Glutamatergic neuron (in vitro differentiated cells): ENCODE results near the gene MRPL23. TPM values are rescaled to one million over a fixed set of nuclear protein-coding genes. Genes with fewer than 3 reads are reported as not detected.

Experiments used
- DNase-seq: peaks from one replicate; pipeline ENCODE4 v3.0.0; 2022
- H3K27ac Mint-ChIP-seq: one replicate; pipeline ENCODE4 v1.8.0; 2020; ENCODE audit warnings: mild to moderate bottlenecking, mixed read lengths, inconsistent platforms; ENCODE audit not compliant: unreplicated experiment
- H3K27me3 Mint-ChIP-seq: one replicate; pipeline ENCODE4 v1.8.0; 2020; ENCODE audit warnings: mild to moderate bottlenecking, moderate library complexity, mixed read lengths, inconsistent platforms; ENCODE audit not compliant: unreplicated experiment
- H3K36me3 Mint-ChIP-seq: one replicate; pipeline ENCODE4 v1.8.0; 2020; ENCODE audit warnings: mild to moderate bottlenecking, mixed read lengths, inconsistent platforms; ENCODE audit not compliant: unreplicated experiment
- H3K4me1 Mint-ChIP-seq: one replicate; pipeline ENCODE4 v1.8.0; 2020; ENCODE audit warnings: mild to moderate bottlenecking, low read depth, mixed read lengths, inconsistent platforms; ENCODE audit not compliant: unreplicated experiment
- H3K4me3 Mint-ChIP-seq: one replicate; pipeline ENCODE4 v1.8.0; 2020; ENCODE audit warnings: mild to moderate bottlenecking, mixed read lengths, inconsistent platforms; ENCODE audit not compliant: unreplicated experiment
- H3K9me3 Mint-ChIP-seq: one replicate; pipeline ENCODE4 v1.8.0; 2020; ENCODE audit warnings: mild to moderate bottlenecking, moderate library complexity, mixed read lengths, inconsistent platforms; ENCODE audit not compliant: unreplicated experiment
- CTCF ChIP-seq: fragments of 200-600 bp; sonication (generic); IDR thresholded peaks from one replicate; pipeline ENCODE4 v1.5.0; 2021; ENCODE audit not compliant: partially characterized antibody, unreplicated experiment
- total RNA-seq: library from RNA; stranded (reverse); fragmentation: NEBNext Ultra II Directional; extraction: Animal tissue kit (Norgen Biotek cat#: 25700); gene quantifications from one replicate; pipeline ENCODE4 v1.2.1, GENCODE V29; 2021; ENCODE audit not compliant: unreplicated experiment

Gene MRPL23
- total RNA-seq, 1 donor from 2014 or later: 27.6 TPM

DNA sequence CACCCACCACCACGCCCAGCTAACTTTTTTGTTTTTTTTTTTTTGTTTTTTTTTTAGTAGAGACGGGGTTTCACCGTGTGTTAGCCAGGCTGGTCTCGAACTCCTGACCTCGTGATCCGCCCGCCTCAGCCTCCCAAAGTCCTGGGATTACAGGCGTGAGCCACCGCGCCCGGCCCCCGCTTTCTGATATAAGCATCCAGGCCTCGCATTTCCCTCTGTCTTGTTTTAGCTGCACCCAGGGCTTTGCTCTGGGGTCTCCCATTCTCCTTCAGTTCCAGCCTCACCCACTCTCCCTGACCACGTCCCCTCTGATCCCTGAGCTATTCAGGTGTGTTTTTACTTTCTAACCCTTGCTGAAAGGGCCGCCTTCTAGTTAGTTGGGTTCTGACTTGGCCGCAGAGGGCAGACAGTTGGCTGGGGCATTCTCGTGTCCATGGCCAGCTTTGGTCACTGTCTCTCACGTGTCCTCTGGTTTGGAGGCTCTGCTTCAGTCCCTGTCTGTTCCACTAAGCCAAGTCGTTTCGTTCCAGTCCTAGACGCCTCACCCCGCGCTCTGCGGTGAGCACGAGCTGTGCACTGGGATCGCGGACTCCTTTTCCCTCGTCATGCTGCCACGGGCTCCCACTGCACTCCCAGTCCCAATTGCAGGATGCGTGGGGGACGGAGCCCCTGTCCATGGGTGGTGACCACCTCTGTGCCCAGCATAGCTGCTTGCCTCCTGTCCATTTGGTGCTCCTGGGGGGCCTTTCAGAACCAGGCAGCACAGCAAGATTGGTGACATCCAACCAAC, 33.7 kb upstream of the MRPL23 start:
- peaks cover 7% of the 10 kb centered on the region for H3K9me3 Mint-ChIP-seq
- no peak for TF ChIP-seq CTCF
- no peak overlapping the region for H3K27ac Mint-ChIP-seq
- H3K36me3 Mint-ChIP-seq: no peaks in the 10 kb centered on the region
- DNase-seq: no peak
- peaks cover 10% of the 10 kb centered on the region for H3K27me3 Mint-ChIP-seq
- H3K4me1 Mint-ChIP-seq: no peaks in the 10 kb centered on the region
- no peak overlapping the region for H3K4me3 Mint-ChIP-seq

- Mint-ChIP-seq H3K4me3 (no peak overlapping the region), H3K27ac (no peak overlapping the region), H3K36me3 (no peaks in the 10 kb centered on the region), H3K9me3 (peaks cover 7% of the 10 kb centered on the region), H3K27me3 (peaks cover 10% of the 10 kb centered on the region), H3K4me1 (no peaks in the 10 kb centered on the region)
- no peak for DNase-seq
- TF ChIP-seq CTCF: no peak
Observed at GRCh38 chr11:1915795-1916131, 31.4 kb upstream of the MRPL23 start.

DNA sequence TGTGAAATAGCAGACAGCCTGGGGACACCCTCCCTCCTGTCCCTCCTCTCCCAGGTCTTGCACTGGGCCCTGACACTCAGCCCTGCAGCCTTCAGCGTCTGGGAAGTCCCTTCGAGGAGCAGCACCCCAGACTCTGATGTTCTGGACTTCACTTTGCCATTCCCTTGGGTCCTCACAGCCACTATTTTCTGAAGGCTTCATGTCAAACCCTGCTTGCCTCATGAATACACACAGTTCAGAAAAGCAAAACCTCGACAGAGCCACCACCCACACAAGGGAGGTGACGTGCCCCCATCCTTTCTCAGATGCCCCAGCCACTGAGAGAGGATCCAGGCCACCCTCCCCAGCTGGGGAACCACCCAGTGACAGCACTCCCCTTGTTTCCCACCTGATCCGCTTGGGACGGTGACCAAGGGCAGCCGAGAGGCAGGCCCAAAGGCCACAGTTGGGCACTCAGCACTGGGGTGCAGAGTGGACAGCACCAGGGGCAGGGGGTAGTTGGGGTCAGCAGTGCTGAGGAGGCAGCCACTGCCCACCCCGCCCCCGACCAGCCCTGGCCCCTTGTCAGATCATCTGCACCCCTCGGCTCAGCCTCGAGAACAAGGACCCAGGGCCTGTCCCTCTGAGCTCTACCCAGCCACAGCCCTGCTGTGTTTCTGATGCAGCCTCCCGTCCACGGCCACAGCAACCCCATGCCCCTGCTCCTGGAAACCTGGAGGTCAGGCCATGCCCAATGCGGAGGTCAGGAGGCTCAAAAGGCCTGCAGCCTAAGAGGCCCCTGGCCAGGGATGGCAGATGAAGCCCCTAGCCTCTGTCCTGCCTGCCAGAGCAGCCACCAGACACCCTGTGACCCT, 30.8 kb upstream of the MRPL23 start:
- no peak for TF ChIP-seq CTCF
- H3K27ac Mint-ChIP-seq: no peak overlapping the region
- no peaks in the 10 kb centered on the region for H3K4me1 Mint-ChIP-seq
- no peaks in the 10 kb centered on the region for H3K36me3 Mint-ChIP-seq
- H3K9me3 Mint-ChIP-seq: peaks cover 7% of the 10 kb centered on the region
- peaks cover 10% of the 10 kb centered on the region for H3K27me3 Mint-ChIP-seq
- H3K4me3 Mint-ChIP-seq: no peak overlapping the region
- DNase-seq: no peak

- Mint-ChIP-seq H3K27me3 (peaks cover 10% of the 10 kb centered on the region), H3K4me3 (no peak overlapping the region), H3K36me3 (no peaks in the 10 kb centered on the region), H3K4me1 (no peaks in the 10 kb centered on the region), H3K27ac (no peak overlapping the region), H3K9me3 (peaks cover 7% of the 10 kb centered on the region)
- DNase-seq: no peak
- no peak for TF ChIP-seq CTCF
Observed at GRCh38 chr11:1916986-1917522, 30.1 kb upstream of the MRPL23 start.
